Keratinocyte (primary cell): ENCODE data around the gene TCP10L. TPM values are rescaled to one million over a fixed set of nuclear protein-coding genes. Genes with fewer than 3 reads are reported as not detected.

Experiments
- DNase-seq: peaks from one replicate; pipeline ENCODE4 v3.0.0-alpha.2; 2011; ENCODE audit warnings: low read depth, missing footprints, low spot score
- FAIRE-seq: peaks from 2 replicates; lab custom pipeline; 2011; peaks lifted over from hg19 to GRCh38; lab: Jason Lieb, UNC
- H2AFZ ChIP-seq: 2 replicates; pipeline ENCODE4 v1.6.0; 2012; ENCODE audit warnings: low read length, control low read depth, inconsistent platforms; ENCODE audit not compliant: control insufficient read depth
- H3K27ac ChIP-seq: 2 replicates; pipeline ENCODE4 v1.5.1; 2011; ENCODE audit warnings: low read length; ENCODE audit not compliant: control insufficient read depth, insufficient read depth
- H3K27me3 ChIP-seq: 3 replicates; pipeline ENCODE4 v1.6.0; 2011; ENCODE audit warnings: low read length; ENCODE audit not compliant: control insufficient read depth, insufficient read depth; ENCODE audit errors: extremely low read depth
- H3K36me3 ChIP-seq, 2 experiments: 2 replicates in 1 of 2; 3 replicates in 1 of 2; pipeline ENCODE4 v1.5.1; 2011; ENCODE audit warnings: low read length in 2 of 2, mild to moderate bottlenecking in 1 of 2; ENCODE audit not compliant: control insufficient read depth in 2 of 2, insufficient read depth in 2 of 2; ENCODE audit errors: extremely low read depth in 1 of 2
- H3K4me1 ChIP-seq: 3 replicates; pipeline ENCODE4 v1.5.1; 2011; ENCODE audit warnings: low read length; ENCODE audit not compliant: control insufficient read depth, insufficient read depth; ENCODE audit errors: extremely low read depth
- H3K4me2 ChIP-seq: 3 replicates; pipeline ENCODE4 v1.6.0; 2011; ENCODE audit warnings: low read depth, low read length; ENCODE audit not compliant: control insufficient read depth, insufficient read depth; ENCODE audit errors: extremely low read depth
- H3K4me3 ChIP-seq, 3 experiments: fragments of 200-600 bp in 1 of 3; sonication (generic) in 1 of 3; 2 replicates in 2 of 3; 3 replicates in 1 of 3; pipeline ENCODE4 v1.5.1; 2011 to 2016; ENCODE audit warnings: low read length in 3 of 3, mild to moderate bottlenecking in 3 of 3, control low read depth in 2 of 3, inconsistent platforms in 1 of 3, low read depth in 1 of 3, mixed read lengths in 1 of 3, mixed run types in 1 of 3, moderate library complexity in 1 of 3; ENCODE audit not compliant: control insufficient read depth in 2 of 3, insufficient read depth in 2 of 3; ENCODE audit errors: extremely low read depth in 1 of 3
- H3K79me2 ChIP-seq: 2 replicates; pipeline ENCODE4 v1.6.0; 2012; ENCODE audit warnings: low read length; ENCODE audit not compliant: control insufficient read depth, insufficient read depth
- H3K9ac ChIP-seq: 3 replicates; pipeline ENCODE4 v1.6.0; 2011; ENCODE audit warnings: low read length; ENCODE audit not compliant: control insufficient read depth, insufficient read depth; ENCODE audit errors: extremely low read depth
- H3K9me1 ChIP-seq: 3 replicates; pipeline ENCODE4 v1.6.0; 2011; ENCODE audit warnings: low read length; ENCODE audit not compliant: control insufficient read depth, insufficient read depth; ENCODE audit errors: extremely low read depth
- H3K9me3 ChIP-seq: 2 replicates; pipeline ENCODE4 v1.5.1; 2012; ENCODE audit warnings: low read depth, low read length; ENCODE audit not compliant: control insufficient read depth
- H4K20me1 ChIP-seq: 3 replicates; pipeline ENCODE4 v1.6.0; 2011; ENCODE audit warnings: low read length; ENCODE audit not compliant: control insufficient read depth, insufficient read depth; ENCODE audit errors: extremely low read depth
- CTCF ChIP-seq, 3 experiments: IDR thresholded peaks in 1 of 3; conservative IDR thresholded peaks in 1 of 3; optimal IDR thresholded peaks in 1 of 3; 2 replicates in 2 of 3; 3 replicates in 1 of 3; pipeline versions ENCODE3 to v1.5.1; 2011; ENCODE audit warnings: low read length in 3 of 3, mild to moderate bottlenecking in 3 of 3, moderate library complexity in 2 of 3, control low read depth in 1 of 3, inconsistent platforms in 1 of 3; ENCODE audit not compliant: insufficient read depth in 2 of 3; ENCODE audit errors: extremely low read depth in 1 of 3
- EZH2 ChIP-seq: IDR thresholded peaks from one replicate; pipeline ENCODE4 v1.6.1; 2012; ENCODE audit warnings: inconsistent platforms, mild to moderate bottlenecking, low read length, moderate library complexity
- dilution Hi-C: fragments of 300-500 bp; cut with MboI; formaldehyde crosslinking; loops from one replicate; pipeline ENCODE4 v1.7.0; 2020; ENCODE audit warnings: low sequenced_read_pairs; ENCODE audit not compliant: extremely low pct_ligation_motif_present
- polyA plus RNA-seq, 5 experiments: library from polyadenylated mRNA; depleted of rRNA in 3 of 5; stranded (reverse) in 3 of 5; stranded (forward) in 1 of 5; unstranded in 1 of 5; fragments of >200 nt; gene quantifications; 1 replicate in 1 of 5; 2 replicates in 3 of 5; 3 replicates in 1 of 5; pipeline versions ENCODE4 v1.2.1 to v1.2.3, GENCODE V29; 2011 to 2012; ENCODE audit warnings: missing spikeins in 2 of 5, low read depth in 1 of 5, low replicate concordance in 1 of 5

Gene TCP10L
- polyA plus RNA-seq, 1 donor (not counting 4 experiments of a cell fraction or from before 2014, with no cell fraction given), result 0.25 TPM

GRCh38 chr21:32585970-32586369, 647 bp upstream of the TCP10L start:
- no peak overlapping the region for H3K27ac ChIP-seq
- no peak overlapping the region for H2AFZ ChIP-seq
- no peaks in the 10 kb centered on the region for H3K27me3 ChIP-seq
- H3K4me3 ChIP-seq, result no peak overlapping the region
- dilution Hi-C loops, result no loop called here
- H3K4me2 ChIP-seq, result no peak overlapping the region
- FAIRE-seq (no peak), DNase-seq (no peak)
- H4K20me1 ChIP-seq, result no peaks in the 10 kb centered on the region
- no peaks in the 10 kb centered on the region for H3K9me3 ChIP-seq
- no peak overlapping the region for H3K9ac ChIP-seq
- no peak for TF ChIP-seq EZH2
- TF ChIP-seq CTCF (optimal IDR thresholded peaks at IDR 0.05 in 1 of 3, IDR thresholded peaks at IDR 0.05 in 1 of 3, conservative IDR thresholded peaks at IDR 0.05 in 1 of 3; ENCODE audit: extremely low read depth in 1 of 3, insufficient read depth in 2 of 3, low read length in 3 of 3), result no peak
- H3K4me1 ChIP-seq, result no peaks in the 10 kb centered on the region
- no peaks in the 10 kb centered on the region for H3K36me3 ChIP-seq
- H3K79me2 ChIP-seq, result no peaks in the 10 kb centered on the region
- H3K9me1 ChIP-seq, result no peaks in the 10 kb centered on the region

GRCh38 chr21:32584472-32584871, 851 bp downstream of the TCP10L start:
- no peak overlapping the region for H3K27ac ChIP-seq
- no peak overlapping the region for H3K4me3 ChIP-seq
- H3K9ac ChIP-seq, result no peak overlapping the region
- no peak for TF ChIP-seq EZH2
- no peak for TF ChIP-seq CTCF (optimal IDR thresholded peaks at IDR 0.05 in 1 of 3, IDR thresholded peaks at IDR 0.05 in 1 of 3, conservative IDR thresholded peaks at IDR 0.05 in 1 of 3; ENCODE audit: extremely low read depth in 1 of 3, insufficient read depth in 2 of 3, low read length in 3 of 3)
- H3K4me2 ChIP-seq, result no peak overlapping the region
- no peaks in the 10 kb centered on the region for H4K20me1 ChIP-seq
- dilution Hi-C loops, result no loop called here
- no peaks in the 10 kb centered on the region for H3K9me3 ChIP-seq
- no peak overlapping the region for H2AFZ ChIP-seq
- DNase-seq (no peak), FAIRE-seq (no peak)
- H3K36me3 ChIP-seq, result no peaks in the 10 kb centered on the region
- H3K4me1 ChIP-seq, result no peaks in the 10 kb centered on the region
- H3K9me1 ChIP-seq, result no peaks in the 10 kb centered on the region
- H3K79me2 ChIP-seq, result no peaks in the 10 kb centered on the region
- no peaks in the 10 kb centered on the region for H3K27me3 ChIP-seq
